Breast epithelium (tissue), 3 donors: Measurements from ENCODE around the gene ERGIC3.
"Not testable (repeated sequence)": the region's sequence is repeated elsewhere in the genome, so short reads cannot be mapped to it uniquely, and the experiment has no call there.

Experiments
- POLR2A ChIP-seq: fragments of 450-650 bp; IDR thresholded peaks from one replicate; pipeline ENCODE4 v1.6.1; 2016; ENCODE audit warnings: antibody characterized with exemption, mild to moderate bottlenecking, moderate library complexity
- TF ChIP-seq, protein P1 (sequence below), 3 donors: fragments of 450-650 bp; IDR thresholded peaks; one replicate each; pipeline ENCODE4 v1.5.1; 2016 to 2017; ENCODE audit warnings: antibody characterized with exemption in 3 of 3, mild to moderate bottlenecking in 3 of 3, moderate library complexity in 3 of 3

DNA sequence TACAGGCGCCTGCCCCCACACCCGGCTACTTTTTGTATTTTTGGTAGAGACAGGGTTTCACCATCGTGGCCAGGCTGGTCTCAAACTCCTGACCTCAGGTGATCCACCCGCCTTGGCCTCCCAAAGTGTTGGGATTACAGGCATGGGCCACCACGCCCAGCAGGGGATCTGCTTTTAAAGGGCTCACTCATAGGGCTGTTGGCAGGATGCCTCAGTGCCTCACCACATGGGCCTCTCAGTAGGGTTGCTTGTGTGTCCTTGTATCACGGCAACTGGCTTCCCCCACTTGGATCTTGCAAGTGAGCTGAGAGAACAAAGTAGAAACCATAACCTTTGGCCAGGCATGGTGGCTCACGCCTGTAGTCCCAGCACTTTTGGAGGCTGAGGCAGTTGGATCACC is 3.1 kb downstream of the ERGIC3 start:
- TF ChIP-seq POLR2A = not testable (repeated sequence)
- TF ChIP-seq, protein P1, sequence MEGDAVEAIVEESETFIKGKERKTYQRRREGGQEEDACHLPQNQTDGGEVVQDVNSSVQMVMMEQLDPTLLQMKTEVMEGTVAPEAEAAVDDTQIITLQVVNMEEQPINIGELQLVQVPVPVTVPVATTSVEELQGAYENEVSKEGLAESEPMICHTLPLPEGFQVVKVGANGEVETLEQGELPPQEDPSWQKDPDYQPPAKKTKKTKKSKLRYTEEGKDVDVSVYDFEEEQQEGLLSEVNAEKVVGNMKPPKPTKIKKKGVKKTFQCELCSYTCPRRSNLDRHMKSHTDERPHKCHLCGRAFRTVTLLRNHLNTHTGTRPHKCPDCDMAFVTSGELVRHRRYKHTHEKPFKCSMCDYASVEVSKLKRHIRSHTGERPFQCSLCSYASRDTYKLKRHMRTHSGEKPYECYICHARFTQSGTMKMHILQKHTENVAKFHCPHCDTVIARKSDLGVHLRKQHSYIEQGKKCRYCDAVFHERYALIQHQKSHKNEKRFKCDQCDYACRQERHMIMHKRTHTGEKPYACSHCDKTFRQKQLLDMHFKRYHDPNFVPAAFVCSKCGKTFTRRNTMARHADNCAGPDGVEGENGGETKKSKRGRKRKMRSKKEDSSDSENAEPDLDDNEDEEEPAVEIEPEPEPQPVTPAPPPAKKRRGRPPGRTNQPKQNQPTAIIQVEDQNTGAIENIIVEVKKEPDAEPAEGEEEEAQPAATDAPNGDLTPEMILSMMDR (IDR thresholded peaks at IDR 0.05) = not testable (repeated sequence)
